IMR-90 (cell line): Measurements from ENCODE around the gene MDFIC2. TPM values are rescaled to one million over a fixed set of nuclear protein-coding genes. Genes with fewer than 3 reads are reported as not detected.

Experiments
- ATAC-seq: fragments of 200-7000 bp; cut with Tn5 transposase; 2 replicates; pipeline ENCODE4 v1.9.1; 2020; ENCODE audit warnings: low read depth, mild to moderate bottlenecking, moderate library complexity
- BruUV-seq: library from RNA; stranded (reverse); fragments of 400-500 nt; replicated peaks from 2 replicates; lab custom pipeline; 2021; lab: Mats Ljungman, UMichigan
- CTCF ChIA-PET: fragments of 300-600 bp; formaldehyde crosslinking; extraction: SDS; loops from one replicate; lab custom pipeline; 2021; ENCODE audit warnings: antibody characterized with exemption; lab: Yijun Ruan, JAX
- POLR2A ChIA-PET: fragments of 300-600 bp; sonication (Branson Sonifier 250); formaldehyde crosslinking; loops from one replicate; lab custom pipeline; 2022; ENCODE audit warnings: antibody characterized with exemption; ENCODE audit not compliant: unreplicated experiment; lab: Charles Lee
- DNase-seq: peaks from one replicate; pipeline ENCODE4 v3.0.0; 2013
- H2AFZ ChIP-seq: replicated peaks from 2 replicates; pipeline ENCODE3; 2013; ENCODE audit warnings: low read length, mild to moderate bottlenecking; ENCODE audit not compliant: poor library complexity
- H2AK5ac ChIP-seq: 2 replicates; pipeline ENCODE4 v1.6.1; 2013; ENCODE audit warnings: low read depth, low read length, inconsistent platforms
- H2AK9ac ChIP-seq: replicated peaks from 2 replicates; pipeline ENCODE3; 2013; ENCODE audit warnings: mild to moderate bottlenecking, low read depth, low read length, moderate library complexity; ENCODE audit not compliant: poor library complexity
- H2BK120ac ChIP-seq: 2 replicates; pipeline ENCODE4 v1.6.1; 2013; ENCODE audit warnings: low read depth, low read length, inconsistent platforms
- H2BK15ac ChIP-seq: 3 replicates; pipeline ENCODE4 v1.6.1; 2013; ENCODE audit warnings: low read depth, low read length, inconsistent platforms
- H2BK20ac ChIP-seq: 2 replicates; pipeline ENCODE4 v1.6.1; 2013; ENCODE audit warnings: low read depth, mild to moderate bottlenecking, inconsistent platforms, low read length, moderate library complexity
- H2BK5ac ChIP-seq: 2 replicates; pipeline ENCODE4 v1.6.1; 2013; ENCODE audit warnings: mild to moderate bottlenecking, low read depth, low read length, inconsistent platforms; ENCODE audit not compliant: poor library complexity, severe bottlenecking
- H3K14ac ChIP-seq: replicated peaks from 2 replicates; pipeline ENCODE4 v1.6.1; 2013; ENCODE audit warnings: low read depth, low read length, inconsistent platforms
- H3K18ac ChIP-seq: 2 replicates; pipeline ENCODE4 v1.6.1; 2013; ENCODE audit warnings: low read depth, low read length, control low read depth
- H3K23ac ChIP-seq: 2 replicates; pipeline ENCODE4 v1.6.1; 2013; ENCODE audit warnings: low read depth, low read length, inconsistent platforms
- H3K27ac ChIP-seq: 2 replicates; pipeline ENCODE4 v1.5.1; 2013; ENCODE audit warnings: mild to moderate bottlenecking, control low read depth, low read length; ENCODE audit not compliant: insufficient read depth
- H3K27me3 ChIP-seq: 2 replicates; pipeline ENCODE4 v1.6.1; 2013; ENCODE audit warnings: low read length; ENCODE audit not compliant: control insufficient read depth, insufficient read depth
- H3K36me3 ChIP-seq: 2 replicates; pipeline ENCODE4 v1.6.1; 2013; ENCODE audit warnings: low read length, mixed read lengths; ENCODE audit not compliant: control insufficient read depth, insufficient read depth
- H3K4ac ChIP-seq: 2 replicates; pipeline ENCODE4 v1.6.1; 2013; ENCODE audit warnings: low read depth, low read length, inconsistent platforms
- H3K4me1 ChIP-seq: 2 replicates; pipeline ENCODE4 v1.6.1; 2013; ENCODE audit warnings: low read length, mixed read lengths; ENCODE audit not compliant: control insufficient read depth, insufficient read depth
- H3K4me2 ChIP-seq: 2 replicates; pipeline ENCODE4 v1.6.1; 2013; ENCODE audit warnings: low read depth, mild to moderate bottlenecking, control low read depth, low read length, moderate library complexity
- H3K4me3 ChIP-seq: 2 replicates; pipeline ENCODE4 v1.5.1; 2013; ENCODE audit warnings: low read depth, mild to moderate bottlenecking, control low read depth, low read length, moderate library complexity; ENCODE audit not compliant: insufficient read depth
- H3K56ac ChIP-seq: 2 replicates; pipeline ENCODE4 v1.6.1; 2013; ENCODE audit warnings: low read length, inconsistent platforms; ENCODE audit not compliant: insufficient read depth; ENCODE audit errors: extremely low read depth
- H3K79me1 ChIP-seq, 2 experiments: 2 replicates each; pipeline ENCODE4 v1.6.1; 2013; ENCODE audit warnings: low read length in 2 of 2, inconsistent platforms in 1 of 2, low read depth in 1 of 2
- H3K9ac ChIP-seq: 2 replicates; pipeline ENCODE4 v1.6.1; 2013; ENCODE audit warnings: low read depth, low read length, control low read depth
- H3K9me1 ChIP-seq: 2 replicates; pipeline ENCODE4 v1.6.1; 2013; ENCODE audit warnings: low read length, inconsistent platforms; ENCODE audit not compliant: insufficient read depth
- H3K9me3 ChIP-seq: 2 replicates; pipeline ENCODE4 v1.6.1; 2013; ENCODE audit warnings: low read length; ENCODE audit not compliant: control insufficient read depth, insufficient read depth
- H4K20me1 ChIP-seq: 2 replicates; pipeline ENCODE4 v1.6.1; 2013; ENCODE audit warnings: low read length, inconsistent platforms; ENCODE audit not compliant: insufficient read depth
- H4K5ac ChIP-seq: 2 replicates; pipeline ENCODE4 v1.6.1; 2013; ENCODE audit warnings: mild to moderate bottlenecking, low read depth, low read length, control low read depth
- H4K8ac ChIP-seq, 2 experiments: 2 replicates each; pipeline ENCODE4 v1.6.1; 2013; ENCODE audit warnings: low read depth in 2 of 2, low read length in 2 of 2, control low read depth in 1 of 2, inconsistent platforms in 1 of 2
- H4K91ac ChIP-seq: 2 replicates; pipeline ENCODE4 v1.6.1; 2013; ENCODE audit warnings: low read depth, low read length, inconsistent platforms; ENCODE audit not compliant: insufficient read depth
- CTCF ChIP-seq: conservative IDR thresholded peaks from 2 replicates; pipeline ENCODE4 v1.5.1; 2012; ENCODE audit warnings: mild to moderate bottlenecking, low read depth, low read length, improper control_type of control experiment
- MXI1 ChIP-seq: IDR thresholded peaks from 2 replicates; pipeline ENCODE4 v1.6.1; 2012; ENCODE audit warnings: low read depth, mild to moderate bottlenecking, low read length, moderate library complexity, borderline replicate concordance
- RAD21 ChIP-seq: IDR thresholded peaks from 2 replicates; pipeline ENCODE4 v1.6.1; 2012; ENCODE audit warnings: low read length, improper control_type of control experiment
- SMC3 ChIP-seq: fragments of 150-350 bp; IDR thresholded peaks from 2 replicates; pipeline ENCODE4 v1.6.1; 2016; ENCODE audit warnings: low read depth, mild to moderate bottlenecking, antibody characterized with exemption, low read length, moderate library complexity
- USF2 ChIP-seq: fragments of 150-350 bp; IDR thresholded peaks from 2 replicates; pipeline ENCODE4 v1.6.1; 2017; ENCODE audit warnings: mild to moderate bottlenecking, antibody characterized with exemption, low read length, low read depth
- WGBS, 2 experiments: methylation state at CpG; one replicate each; pipeline versions ENCODE4 v1.1.5 to v1.1.7; 2013; ENCODE audit warnings: missing lambda C conversion rate in 2 of 2; ENCODE audit not compliant: insufficient read length in 1 of 2; ENCODE audit errors: extremely low coverage in 2 of 2; 5-methylcytosine and 5-hydroxymethylcytosine counted together
- dilution Hi-C: fragments of 300-500 bp; cut with HindIII; formaldehyde crosslinking; loops from one replicate; pipeline ENCODE4 v1.14.3; 2018; ENCODE audit warnings: low sequenced_read_pairs; ENCODE audit not compliant: unreplicated experiment
- in situ Hi-C: fragments of 300-500 bp; cut with MboI; formaldehyde crosslinking; loops from 3 replicates; pipeline ENCODE4 v1.14.3; 2019; ENCODE audit warnings: low sequenced_read_pairs, inconsistent platforms, mixed read lengths
- intact Hi-C: fragments of 100-400 bp; cut with micrococcal nuclease; formaldehyde crosslinking; loops from 2 replicates; pipeline ENCODE4 v1.10.0; 2022
- polyA plus RNA-seq, 3 experiments: library from polyadenylated mRNA; depleted of rRNA; stranded (reverse); fragments of >200 nt; gene quantifications; 2 replicates each; pipeline ENCODE4 v1.2.3, GENCODE V29; 2012; ENCODE audit warnings: low replicate concordance in 1 of 3
- total RNA-seq: library from RNA; depleted of rRNA; stranded (reverse); fragments of >200 nt; gene quantifications from 2 replicates; pipeline ENCODE4 v1.2.3, GENCODE V29; 2012

The MDFIC2 gene
- total and polyA plus RNA-seq, 2 of the 4 experiments (the other 2 are of a cell fraction): not detected

- peak; percentile 48; the same call in 1 of the 2 replicates for ATAC-seq
- CTCF ChIA-PET: interaction anchor here (0.6 to 1.9 kb wide), 4 partner anchors 24 to 300 kb away, joined by 3 to 8 read pairs (median 3); no protein-coding TSS in a partner anchor
- POLR2A ChIA-PET: no interaction called here
Measured at GRCh38 chr3:70358978-70359580, 46.6 kb upstream of the MDFIC2 start.

More at GRCh38 chr3:70358978-70359580, 46.6 kb upstream of the MDFIC2 start:
- no peak overlapping the region for H2BK5ac ChIP-seq
- H3K23ac ChIP-seq: no peak overlapping the region
- H3K14ac ChIP-seq: no peak overlapping the region
- no CpG with 5 or more reads among the region's 3 CpGs for WGBS, 2 experiments
- H4K20me1 ChIP-seq: no peaks in the 10 kb centered on the region
- no peaks in the 10 kb centered on the region for H3K9me1 ChIP-seq
- no peak overlapping the region for H4K5ac ChIP-seq
- intact Hi-C loops: loop anchor here (1.0 kb wide), 3 partner anchors 239 to 295 kb away; no protein-coding TSS in a partner anchor
- no peaks in the 10 kb centered on the region for H3K36me3 ChIP-seq
- no peak overlapping the region for H2BK15ac ChIP-seq
- in situ Hi-C loops: no loop called here
- H3K79me1 ChIP-seq: no peaks in the 10 kb centered on the region
- no peak overlapping the region for H3K27ac ChIP-seq
- no peak overlapping the region for H2AK5ac ChIP-seq
- no peak overlapping the region for H4K91ac ChIP-seq
- no peak overlapping the region for H2BK120ac ChIP-seq
- no peak overlapping the region for H4K8ac ChIP-seq
- DNase-seq: peak; percentile 40
- H2AK9ac ChIP-seq: no peak overlapping the region
- H3K27me3 ChIP-seq: no peaks in the 10 kb centered on the region
- H3K4me2 ChIP-seq: no peak overlapping the region
- no peak overlapping the region for H2AFZ ChIP-seq
- BruUV-seq: no TSS peak
- H3K9me3 ChIP-seq: no peaks in the 10 kb centered on the region
- dilution Hi-C loops: no loop called here
- H3K4me3 ChIP-seq: no peak overlapping the region
- H3K18ac ChIP-seq: no peak overlapping the region
- no peak overlapping the region for H3K56ac ChIP-seq
- no peaks in the 10 kb centered on the region for H3K4me1 ChIP-seq
- H3K4ac ChIP-seq: no peak overlapping the region
- H3K9ac ChIP-seq: no peak overlapping the region
- H2BK20ac ChIP-seq: no peak overlapping the region
- TF ChIP-seq CTCF (peak; percentile 63), USF2 (no peak), SMC3 (peak; percentile 47), RAD21 (peak; percentile 50), MXI1 (no peak)
